Thoracic aorta (tissue), 2 donors: ENCODE data around the gene FEM1A. TPM values are rescaled to one million over a fixed set of nuclear protein-coding genes. Genes with fewer than 3 reads are reported as not detected.
"Not testable (repeated sequence)": the region's sequence is repeated elsewhere in the genome, so short reads cannot be mapped to it uniquely, and the experiment has no call there.

Experiments
- ATAC-seq: fragments of 150-250 bp; one replicate; pipeline ENCODE4 v1.8.0; 2017; ENCODE audit warnings: low read depth; ENCODE audit not compliant: insufficient number of reproducible peaks, low FRiP score
- DNase-seq: peaks from one replicate; pipeline ENCODE4 v3.0.0-alpha.2; 2020; ENCODE audit warnings: low spot score
- H3K27ac ChIP-seq, 2 donors: fragments of 200-600 bp; sonication (generic); 1 replicate in 1 of 2; 2 replicates in 1 of 2; pipeline ENCODE4 v1.5.1; 2016; ENCODE audit warnings: mild to moderate bottlenecking in 2 of 2, moderate library complexity in 2 of 2
- H3K27me3 ChIP-seq: fragments of 200-600 bp; sonication (generic); replicated peaks from 2 replicates; pipeline ENCODE4 v1.6.0; 2016; ENCODE audit warnings: mild to moderate bottlenecking; ENCODE audit not compliant: insufficient read depth
- H3K36me3 ChIP-seq: fragments of 200-600 bp; sonication (generic); one replicate; pipeline ENCODE4 v1.5.1; 2016
- H3K4me1 ChIP-seq, 2 donors: fragments of 200-600 bp; sonication (generic); 1 replicate in 1 of 2; 2 replicates in 1 of 2; pipeline versions ENCODE4 v1.5.1 to v1.6.0; 2016; ENCODE audit warnings: low read depth in 2 of 2, mild to moderate bottlenecking in 1 of 2; ENCODE audit not compliant: control insufficient read depth in 1 of 2
- H3K4me3 ChIP-seq: fragments of 200-600 bp; sonication (generic); 2 replicates; pipeline ENCODE4 v1.5.1; 2016; ENCODE audit warnings: mild to moderate bottlenecking
- H3K9me3 ChIP-seq: fragments of 200-600 bp; sonication (generic); 2 replicates; pipeline ENCODE4 v1.5.1; 2016
- CTCF ChIP-seq: fragments of 200-600 bp; sonication (generic); IDR thresholded peaks from one replicate; pipeline ENCODE4 v1.5.1; 2019; ENCODE audit warnings: antibody characterized with exemption
- total RNA-seq, 2 donors: library from RNA; depleted of rRNA; stranded (reverse); fragments of >200 nt; gene quantifications; one replicate each; pipeline versions ENCODE4 v1.1.0 to v1.2.3, GENCODE V29; 2016

FEM1A gene
- total RNA-seq, 2 donors from 2014 or later, result 15.7 to 17.1 TPM

- peaks cover 18 to 39% of the 10 kb centered on the region in 2 donors for H3K4me1 ChIP-seq
- H3K36me3 ChIP-seq, result peaks cover 20% of the 10 kb centered on the region
- not testable (repeated sequence) for H3K4me3 ChIP-seq
Measured at GRCh38 chr19:4793278-4793677, 1.7 kb downstream of the FEM1A start.

DNA sequence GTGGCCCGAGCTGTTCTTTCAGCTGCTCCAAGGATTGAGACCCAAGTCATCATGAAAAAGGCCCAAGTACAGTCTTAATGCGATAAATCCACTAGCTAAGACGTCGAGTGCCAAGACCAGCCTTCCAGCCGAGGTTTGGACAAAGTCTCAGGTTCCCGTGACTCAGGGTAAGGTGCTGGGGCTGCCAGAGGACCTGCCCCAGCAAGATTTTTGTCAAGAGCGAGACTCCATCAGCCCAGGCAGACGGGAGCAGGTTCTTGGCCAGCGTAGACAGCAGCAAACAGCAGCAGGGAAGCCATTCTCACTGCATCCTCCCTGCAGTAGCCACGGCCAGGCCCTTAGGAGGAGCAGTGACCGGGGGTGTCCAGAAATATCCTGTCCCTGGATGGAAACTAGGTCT is 3.4 kb downstream of the FEM1A start:
- Histone ChIP-seq H3K27me3 (no peaks in the 10 kb centered on the region), H3K9me3 (no peaks in the 10 kb centered on the region), H3K36me3 (peaks cover 20% of the 10 kb centered on the region), H3K4me1 (peaks cover 18 to 39% of the 10 kb centered on the region in 2 donors), H3K4me3 (no peak overlapping the region), H3K27ac (no peak overlapping the region)
- TF ChIP-seq CTCF, result no peak
- ATAC-seq, result no peak
- no peak for DNase-seq

More at GRCh38 chr19:4793278-4793677, 1.7 kb downstream of the FEM1A start:
- DNase-seq, H3K9me3 ChIP-seq, H3K27me3 ChIP-seq, ATAC-seq, H3K27ac ChIP-seq: not testable (repeated sequence)

DNA sequence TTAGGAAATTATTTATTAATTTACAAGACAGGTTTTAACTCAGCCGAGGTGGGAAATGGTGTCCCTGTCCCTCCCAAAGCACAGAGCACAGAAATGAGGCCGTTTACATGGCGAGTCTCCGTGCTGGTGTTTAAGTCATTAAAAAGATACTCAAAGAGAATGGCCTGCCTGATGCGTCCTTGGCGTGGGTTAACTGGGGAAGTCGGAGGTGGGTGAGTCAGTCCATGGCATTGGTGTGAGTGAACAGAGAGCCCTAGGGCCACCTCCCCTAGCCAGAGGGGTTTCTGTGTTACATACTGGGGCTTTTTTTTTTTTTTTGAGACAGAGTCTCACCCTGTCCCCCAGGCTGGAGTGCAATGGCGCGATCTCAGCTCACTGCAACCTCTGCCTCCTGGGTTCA is 3.9 kb downstream of the FEM1A start:
- no peak overlapping the region for H3K4me3 ChIP-seq
- no peaks in the 10 kb centered on the region for H3K27me3 ChIP-seq
- no peak overlapping the region for H3K27ac ChIP-seq
- no peak for TF ChIP-seq CTCF
- DNase-seq (no peak), ATAC-seq (no peak)
- H3K9me3 ChIP-seq, result no peaks in the 10 kb centered on the region
- peaks cover 20% of the 10 kb centered on the region for H3K36me3 ChIP-seq
- H3K4me1 ChIP-seq, result peaks cover 18 to 39% of the 10 kb centered on the region in 2 donors

GRCh38 chr19:4800591-4801081 is 9.1 kb downstream of the FEM1A start:
- TF ChIP-seq CTCF, result no peak
- no peak for ATAC-seq
- H3K9me3 ChIP-seq, result no peaks in the 10 kb centered on the region
- no peak overlapping the region for H3K4me3 ChIP-seq
- H3K36me3 ChIP-seq, result no peaks in the 10 kb centered on the region
- no peak for DNase-seq
- H3K27me3 ChIP-seq, result no peaks in the 10 kb centered on the region
- H3K27ac ChIP-seq, result no peak overlapping the region
- H3K4me1 ChIP-seq, result peaks cover 0 to 4% of the 10 kb centered on the region in 2 donors

- H3K27ac ChIP-seq, result no peak overlapping the region
- no peaks in the 10 kb centered on the region for H3K27me3 ChIP-seq
- H3K4me3 ChIP-seq, result no peak overlapping the region
- ATAC-seq (no peak), DNase-seq (no peak)
- no peaks in the 10 kb centered on the region for H3K4me1 ChIP-seq
- TF ChIP-seq CTCF, result no peak
- no peaks in the 10 kb centered on the region for H3K36me3 ChIP-seq
- H3K9me3 ChIP-seq, result no peaks in the 10 kb centered on the region
Measured at GRCh38 chr19:4801085-4801619, 9.6 kb downstream of the FEM1A start.

- no peak for TF ChIP-seq CTCF
- Histone ChIP-seq H3K27me3 (no peaks in the 10 kb centered on the region), H3K27ac (no peak overlapping the region), H3K4me3 (no peak overlapping the region), H3K36me3 (no peaks in the 10 kb centered on the region), H3K4me1 (no peaks in the 10 kb centered on the region), H3K9me3 (no peaks in the 10 kb centered on the region)
- DNase-seq (no peak), ATAC-seq (no peak)
Measured at GRCh38 chr19:4802711-4803110, 11.2 kb downstream of the FEM1A start.
